ENCODE results near the gene ZBTB3. TPM values are rescaled to one million over a fixed set of nuclear protein-coding genes. Genes with fewer than 3 reads are reported as not detected.

Gene ZBTB3
- total and polyA plus RNA-seq, 9 of the 15 experiments (the other 6 are each of a cell fraction or from before 2014, with no cell fraction given): 1.9 to 10.0 (median 4.9) TPM

DNA sequence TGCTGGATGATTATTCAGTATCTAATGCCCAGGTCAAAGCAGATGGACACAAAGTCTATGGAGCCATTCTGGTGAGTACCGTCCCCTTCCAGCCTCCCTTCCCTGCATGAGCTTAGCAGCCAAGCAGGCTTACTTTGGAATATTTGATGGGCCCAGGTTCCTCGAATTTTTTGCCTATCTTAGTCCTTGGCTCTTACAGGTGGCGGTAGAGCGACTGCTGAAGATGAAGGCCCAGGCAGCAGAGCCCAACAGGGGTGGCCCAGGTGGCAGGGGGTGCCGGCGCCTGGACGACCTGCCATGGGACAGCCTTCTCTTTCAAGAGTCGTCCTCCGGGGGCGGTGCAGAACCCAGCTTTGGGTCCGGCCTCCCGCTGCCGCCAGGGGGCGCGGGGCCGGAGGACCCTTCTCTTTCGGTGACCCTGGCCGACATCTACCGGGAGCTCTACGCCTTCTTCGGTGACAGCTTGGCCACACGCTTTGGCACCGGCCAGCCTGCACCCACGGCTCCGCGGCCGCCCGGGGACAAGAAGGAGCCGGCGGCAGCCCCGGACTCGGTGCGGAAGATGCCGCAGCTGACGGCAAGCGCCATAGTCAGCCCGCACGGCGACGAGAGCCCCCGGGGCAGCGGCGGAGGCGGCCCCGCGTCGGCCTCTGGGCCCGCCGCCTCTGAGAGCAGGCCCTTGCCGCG is 32.5 kb upstream of the ZBTB3 start (continued):
- TF ChIP-seq JUN (IDR thresholded peaks at IDR 0.05; ENCODE audit: borderline replicate concordance, low read depth, low read length) (no peak), JUN (CRISPR knock-in tag; IDR thresholded peaks at IDR 0.05; ENCODE audit: borderline replicate concordance) (no peak), ZNF407 (IDR thresholded peaks at IDR 0.05; ENCODE audit: low read depth) (no peak), ETS1 (conservative IDR thresholded peaks at IDR 0.05; ENCODE audit: control insufficient read depth, low read depth, low read length) (peak; percentile 11), ZFP30 (CRISPR knock-in tag; IDR thresholded peaks at IDR 0.05; ENCODE audit: borderline replicate concordance) (no peak), GATAD2B (IDR thresholded peaks at IDR 0.05; ENCODE audit: borderline replicate concordance) (peak; percentile 50; the same call in 1 of the 2 replicates), TFAP4 (CRISPR knock-in tag; IDR thresholded peaks at IDR 0.05; ENCODE audit: borderline replicate concordance) (peak; percentile 59; the same call in 1 of the 2 replicates), MEIS2 (IDR thresholded peaks at IDR 0.05; ENCODE audit: partially characterized antibody) (peak; percentile 15), POU5F1 (IDR thresholded peaks at IDR 0.05; ENCODE audit: borderline replicate concordance, low read depth, low read length, partially characterized antibody) (no peak), HDGF (IDR thresholded peaks at IDR 0.05) (peak; percentile 82; the same call in 1 of the 2 replicates), ETS2 (tag; IDR thresholded peaks at IDR 0.05; ENCODE audit: borderline replicate concordance, poor library complexity, severe bottlenecking) (peak; percentile 45), U2AF1 (optimal IDR thresholded peaks at IDR 0.05; ENCODE audit: low read depth, low read length) (peak; percentile 88), PRPF4 (IDR thresholded peaks at IDR 0.05; ENCODE audit: insufficient read depth, low read depth, low read length, poor library complexity, severe bottlenecking) (no peak), BCOR (IDR thresholded peaks at IDR 0.05) (no peak; the same call in 1 of the 2 replicates), SMARCA5 (IDR thresholded peaks at IDR 0.05) (0 out of 2 replicates have a peak, but pooled peaks have one; percentile 13)
- TF ChIP-seq, protein P1, sequence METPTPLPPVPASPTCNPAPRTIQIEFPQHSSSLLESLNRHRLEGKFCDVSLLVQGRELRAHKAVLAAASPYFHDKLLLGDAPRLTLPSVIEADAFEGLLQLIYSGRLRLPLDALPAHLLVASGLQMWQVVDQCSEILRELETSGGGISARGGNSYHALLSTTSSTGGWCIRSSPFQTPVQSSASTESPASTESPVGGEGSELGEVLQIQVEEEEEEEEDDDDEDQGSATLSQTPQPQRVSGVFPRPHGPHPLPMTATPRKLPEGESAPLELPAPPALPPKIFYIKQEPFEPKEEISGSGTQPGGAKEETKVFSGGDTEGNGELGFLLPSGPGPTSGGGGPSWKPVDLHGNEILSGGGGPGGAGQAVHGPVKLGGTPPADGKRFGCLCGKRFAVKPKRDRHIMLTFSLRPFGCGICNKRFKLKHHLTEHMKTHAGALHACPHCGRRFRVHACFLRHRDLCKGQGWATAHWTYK (CRISPR knock-in tag; IDR thresholded peaks at IDR 0.05): no peak

Measured in K562 (cell line).